Mesodermal cell (in vitro differentiated cells): ENCODE data around the gene NRIP2. TPM values are rescaled to one million over a fixed set of nuclear protein-coding genes. Genes with fewer than 3 reads are reported as not detected.
"Not testable (repeated sequence)": the region's sequence is repeated elsewhere in the genome, so short reads cannot be mapped to it uniquely, and the experiment has no call there.

ENCODE experiments used
- H3K27ac ChIP-seq: 2 replicates; pipeline ENCODE4 v1.7.0; 2013; ENCODE audit warnings: mild to moderate bottlenecking, low read depth, low read length, moderate library complexity; ENCODE audit not compliant: severe bottlenecking
- H3K36me3 ChIP-seq: 2 replicates; pipeline ENCODE4 v1.7.1; 2013; ENCODE audit warnings: mild to moderate bottlenecking, low read length, moderate library complexity; ENCODE audit not compliant: control insufficient read depth, insufficient read depth
- H3K4me1 ChIP-seq: one replicate; pipeline ENCODE4 v1.7.1; 2013; ENCODE audit warnings: mild to moderate bottlenecking, low read length; ENCODE audit not compliant: insufficient read depth, control insufficient read depth, poor library complexity, severe bottlenecking
- H3K4me3 ChIP-seq: 2 replicates; pipeline ENCODE4 v1.7.0; 2013; ENCODE audit warnings: low read length, control low read depth, mild to moderate bottlenecking; ENCODE audit not compliant: insufficient read depth, poor library complexity, severe bottlenecking; ENCODE audit errors: extremely low read depth
- H3K9me3 ChIP-seq: 2 replicates; pipeline ENCODE4 v1.7.1; 2013; ENCODE audit warnings: mild to moderate bottlenecking, low read length, moderate library complexity; ENCODE audit not compliant: control insufficient read depth
- WGBS, 2 experiments: methylation state at CpG; one replicate each; pipeline ENCODE4 v1.1.5; 2013; ENCODE audit warnings: missing lambda C conversion rate in 2 of 2; ENCODE audit not compliant: insufficient coverage in 2 of 2; 5-methylcytosine and 5-hydroxymethylcytosine counted together
- polyA plus RNA-seq, 2 experiments: library from polyadenylated mRNA; stranded (reverse); fragments of 50-300 nt; gene quantifications; one replicate each; pipeline ENCODE4 v1.2.3, GENCODE V29; 2013

The NRIP2 gene, protein sequence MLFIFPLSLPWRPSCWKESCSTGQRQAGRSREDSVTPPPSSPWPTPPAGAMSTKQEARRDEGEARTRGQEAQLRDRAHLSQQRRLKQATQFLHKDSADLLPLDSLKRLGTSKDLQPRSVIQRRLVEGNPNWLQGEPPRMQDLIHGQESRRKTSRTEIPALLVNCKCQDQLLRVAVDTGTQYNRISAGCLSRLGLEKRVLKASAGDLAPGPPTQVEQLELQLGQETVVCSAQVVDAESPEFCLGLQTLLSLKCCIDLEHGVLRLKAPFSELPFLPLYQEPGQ
- polyA plus RNA-seq (2013, experiment 1 of 2) = 0.96 TPM
- 0.76 TPM for polyA plus RNA-seq (2013, experiment 2 of 2)

DNA sequence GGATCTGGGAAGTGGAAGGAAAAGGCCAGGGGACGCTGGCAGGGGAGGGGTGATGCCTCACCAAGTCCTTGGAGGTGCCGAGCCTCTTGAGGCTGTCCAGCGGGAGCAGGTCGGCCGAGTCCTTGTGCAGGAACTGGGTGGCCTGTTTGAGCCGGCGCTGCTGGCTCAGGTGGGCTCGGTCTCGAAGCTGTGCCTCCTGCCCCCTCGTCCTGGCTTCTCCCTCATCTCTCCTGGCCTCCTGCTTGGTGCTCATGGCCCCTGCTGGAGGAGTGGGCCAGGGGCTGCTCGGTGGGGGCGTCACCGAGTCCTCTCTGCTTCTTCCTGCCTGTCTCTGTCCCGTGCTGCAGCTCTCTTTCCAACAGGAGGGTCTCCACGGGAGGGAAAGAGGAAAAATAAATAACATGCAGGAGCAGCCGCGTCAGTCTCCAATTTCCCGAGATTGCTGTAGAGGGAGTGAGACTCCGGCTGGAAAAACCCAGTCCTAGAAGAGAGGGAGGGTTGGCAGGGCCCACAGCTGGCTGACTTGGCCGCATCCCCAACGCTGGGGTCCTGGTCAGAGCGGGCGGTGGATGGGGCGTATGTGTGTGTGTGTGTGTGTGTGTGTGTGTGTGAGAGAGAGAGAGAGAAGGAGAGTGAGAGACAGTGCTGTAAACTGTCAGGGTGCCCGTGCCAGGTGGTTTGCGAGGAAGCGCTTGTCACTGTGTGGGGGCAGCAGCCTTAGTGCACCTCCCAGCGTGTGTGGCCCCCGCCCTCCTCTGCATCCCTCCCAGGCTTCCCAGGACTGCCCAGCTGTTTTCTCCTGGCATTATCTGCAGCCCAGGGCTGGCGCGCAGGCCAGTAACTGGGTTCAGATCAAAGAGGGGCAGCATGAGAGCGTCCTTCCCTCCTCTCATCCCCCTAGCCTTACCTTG, at the start of gene NRIP2:
NRIP2 (minus strand) TSS at position 455 of the 911 bp plus-strand sequence; CDS start at position 403, 52 bp downstream.
- Histone ChIP-seq H3K36me3 (peaks cover 11% of the 10 kb centered on the region), H3K4me3 (no peak within 1 kb of the TSS), H3K27ac (peak within 1 kb of the TSS; percentile 19), H3K9me3 (no peaks in the 10 kb centered on the region), H3K4me1 (peaks cover 13% of the 10 kb centered on the region)
- 47 to 58% methylated on average over 26 to 28 of the region's 32 CpGs for WGBS, 2 experiments

GRCh38 chr12:2879853-2880252, 45.0 kb upstream of the NRIP2 start:
- Histone ChIP-seq H3K4me3 (no peak overlapping the region), H3K9me3 (no peaks in the 10 kb centered on the region), H3K4me1 (peaks cover 4% of the 10 kb centered on the region), H3K27ac (no peak overlapping the region), H3K36me3 (peaks cover 21% of the 10 kb centered on the region)
- WGBS, 2 experiments = 91 to 100% methylated on average over 1 of the region's 3 CpGs

DNA sequence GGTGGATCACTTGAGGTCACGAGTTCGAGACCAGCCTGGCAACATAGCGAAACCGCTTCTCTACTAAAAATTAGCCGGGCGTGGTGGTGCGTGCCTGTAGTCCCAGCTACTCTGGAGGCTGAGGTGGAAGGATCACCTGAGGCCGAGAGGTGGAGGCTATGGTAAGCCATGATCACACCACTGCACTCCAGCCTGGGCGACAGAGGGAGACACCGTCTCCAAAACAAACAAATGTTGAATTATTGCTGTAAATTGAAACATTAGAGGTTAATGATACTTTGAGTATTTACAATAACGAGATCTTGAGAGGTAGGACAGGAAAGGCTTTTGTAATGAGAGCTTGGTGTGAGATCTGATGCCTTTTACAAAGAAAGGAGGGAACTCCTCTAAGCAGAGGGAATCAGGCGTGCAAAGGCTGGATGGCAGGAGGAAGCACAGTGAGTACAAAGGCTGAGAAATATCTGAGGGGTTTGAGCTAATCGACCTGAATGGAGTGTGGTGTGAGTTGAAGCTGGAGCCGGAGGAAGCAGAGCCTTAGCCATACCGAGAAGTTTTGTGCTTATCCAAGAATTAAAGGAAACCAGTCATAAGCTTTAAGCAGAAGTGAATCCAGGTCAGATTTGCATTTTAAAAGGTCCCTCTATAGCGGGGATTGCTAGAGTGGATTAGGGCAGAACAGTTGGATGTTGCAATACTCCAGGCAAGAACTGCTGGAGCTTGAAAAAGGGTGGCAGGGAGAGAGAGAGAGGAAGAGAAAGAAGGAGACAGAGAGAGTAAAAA, 43.3 kb upstream of the NRIP2 start:
- Histone ChIP-seq H3K9me3 (no peaks in the 10 kb centered on the region), H3K27ac (peak overlapping the region; percentile 90), H3K36me3 (peaks cover 34% of the 10 kb centered on the region), H3K4me3 (peak overlapping the region; percentile 92), H3K4me1 (peaks cover 4% of the 10 kb centered on the region)
- 22 to 30% methylated on average over 8 to 14 of the region's 16 CpGs for WGBS, 2 experiments

- WGBS, 2 experiments = 1% methylated on average over 49 to 54 of the region's 70 CpGs
- Histone ChIP-seq H3K4me3 (peak within 1 kb of the TSS; percentile 92), H3K36me3 (peaks cover 40% of the 10 kb centered on the region), H3K27ac (peak within 1 kb of the TSS; percentile 90), H3K4me1 (peaks cover 4% of the 10 kb centered on the region), H3K9me3 (no peaks in the 10 kb centered on the region)
Observed at GRCh38 chr12:2877047-2877952, 42.5 kb upstream of the NRIP2 start, which contains the start of the genes FOXM1 and RHNO1. TSS of gene FOXM1 (minus strand) at chr12:2877174. CDS start at chr12:2874478, 2,696 bp downstream. TSS of gene RHNO1 (plus strand) at chr12:2877223. CDS start at chr12:2885367, 8,144 bp downstream.

GRCh38 chr12:2876431-2877046, 41.7 kb upstream of the NRIP2 start:
- H3K4me1 ChIP-seq = peaks cover 4% of the 10 kb centered on the region
- H3K9me3 ChIP-seq = no peaks in the 10 kb centered on the region
- H3K4me3 ChIP-seq = peak overlapping the region; percentile 92
- WGBS, 2 experiments = 1% methylated on average over 23 to 28 of the region's 38 CpGs
- peaks cover 44% of the 10 kb centered on the region for H3K36me3 ChIP-seq
- peak overlapping the region; percentile 49 for H3K27ac ChIP-seq

GRCh38 chr12:2868986-2869632, 34.3 kb upstream of the NRIP2 start:
- peaks cover 93% of the 10 kb centered on the region for H3K36me3 ChIP-seq
- WGBS, 2 experiments = 94 to 100% methylated on average over 4 to 5 of the region's 9 CpGs
- H3K9me3 ChIP-seq, H3K4me1 ChIP-seq, H3K4me3 ChIP-seq, H3K27ac ChIP-seq: not testable (repeated sequence)

DNA sequence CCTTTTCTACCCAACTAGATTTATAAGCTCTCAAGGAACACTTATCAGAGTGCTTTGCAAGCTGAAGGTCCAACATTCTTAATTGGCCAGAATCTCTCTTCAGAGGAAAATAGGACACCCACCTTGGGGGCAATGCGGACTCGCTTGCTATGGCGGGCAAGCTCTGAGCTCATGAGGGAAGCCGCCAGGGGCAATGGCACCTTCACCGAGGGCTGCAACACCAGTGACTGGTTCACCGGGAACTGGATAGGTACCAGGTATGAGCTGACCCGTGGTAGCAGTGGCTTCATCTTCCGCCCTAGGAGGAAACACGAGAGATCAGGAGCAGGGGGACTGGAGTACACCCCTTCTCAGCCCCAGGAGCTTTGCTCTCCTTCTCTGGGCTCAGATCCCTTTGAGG, 29.4 kb upstream of the NRIP2 start:
- 92 to 97% methylated on average over 8 to 9 of the region's 9 CpGs for WGBS, 2 experiments
- Histone ChIP-seq H3K4me3 (no peak overlapping the region), H3K9me3 (no peaks in the 10 kb centered on the region), H3K4me1 (no peaks in the 10 kb centered on the region), H3K27ac (no peak overlapping the region), H3K36me3 (peaks cover 92% of the 10 kb centered on the region)

GRCh38 chr12:2863402-2863801, 28.6 kb upstream of the NRIP2 start:
- not testable (repeated sequence) for H3K9me3 ChIP-seq, H3K4me1 ChIP-seq, H3K27ac ChIP-seq, H3K4me3 ChIP-seq
- H3K36me3 ChIP-seq = peaks cover 92% of the 10 kb centered on the region
- 91 to 98% methylated on average over 7 of the region's 7 CpGs for WGBS, 2 experiments

- no peaks in the 10 kb centered on the region for H3K4me1 ChIP-seq
- peaks cover 92% of the 10 kb centered on the region for H3K36me3 ChIP-seq
- 93 to 98% methylated on average over 5 of the region's 7 CpGs for WGBS, 2 experiments
- H3K9me3 ChIP-seq = no peaks in the 10 kb centered on the region
- no peak overlapping the region for H3K4me3 ChIP-seq
- H3K27ac ChIP-seq = no peak overlapping the region
Observed at GRCh38 chr12:2862876-2863275, 28.0 kb upstream of the NRIP2 start.
